Measurements from ENCODE around the gene ARHGAP32.
"Not testable (repeated sequence)": the region's sequence is repeated elsewhere in the genome, so short reads cannot be mapped to it uniquely, and the experiment has no call there.

ARHGAP32 gene

GRCh38 chr11:129041611-129042018, 150.5 kb downstream of the ARHGAP32 start:
- DNase-seq (ENCODE audit: low read depth in 4 of 4, low spot score in 1 of 4), result no peak

- DNase-seq (ENCODE audit: low read depth in 4 of 4, low spot score in 1 of 4), result no peak
These were observed 151.2 kb downstream of the ARHGAP32 start for GRCh38 chr11:129040934-129041333.

- no peak for DNase-seq (ENCODE audit: low read depth in 4 of 4, low spot score in 1 of 4)
These were observed 156.9 kb downstream of the ARHGAP32 start for GRCh38 chr11:129035244-129035643.

- DNase-seq (ENCODE audit: low read depth in 4 of 4, low spot score in 1 of 4), result no peak
These were observed 158.1 kb downstream of the ARHGAP32 start for GRCh38 chr11:129034001-129034400.

- no peak for DNase-seq (ENCODE audit: low read depth in 4 of 4, low spot score in 1 of 4)
These were observed 168.0 kb downstream of the ARHGAP32 start for GRCh38 chr11:129023968-129024676.

GRCh38 chr11:129021295-129021694, 170.8 kb downstream of the ARHGAP32 start:
- no peak for DNase-seq (ENCODE audit: low read depth in 4 of 4, low spot score in 1 of 4)

- DNase-seq (ENCODE audit: low read depth in 4 of 4, low spot score in 1 of 4), result no peak
These were observed 173.1 kb downstream of the ARHGAP32 start for GRCh38 chr11:129018991-129019390.

GRCh38 chr11:129018126-129018525, 174.0 kb downstream of the ARHGAP32 start:
- no peak for DNase-seq (ENCODE audit: low read depth in 4 of 4, low spot score in 1 of 4)

- no peak for DNase-seq (ENCODE audit: low read depth in 4 of 4, low spot score in 1 of 4)
These were observed 178.2 kb downstream of the ARHGAP32 start for GRCh38 chr11:129013737-129014475.

- DNase-seq (ENCODE audit: low read depth in 4 of 4, low spot score in 1 of 4), result no peak
These were observed 179.2 kb downstream of the ARHGAP32 start for GRCh38 chr11:129012880-129013279.

- DNase-seq (ENCODE audit: low read depth in 4 of 4, low spot score in 1 of 4), result no peak
These were observed 186.0 kb downstream of the ARHGAP32 start for GRCh38 chr11:129006161-129006560.

GRCh38 chr11:128999165-128999564, 193.0 kb downstream of the ARHGAP32 start:
- DNase-seq (ENCODE audit: low read depth in 4 of 4, low spot score in 1 of 4), result not testable (repeated sequence)

- DNase-seq (ENCODE audit: low read depth in 4 of 4, low spot score in 1 of 4), result no peak
These were observed 203.7 kb downstream of the ARHGAP32 start for GRCh38 chr11:128988242-128988970.

- no peak for DNase-seq (ENCODE audit: low read depth in 4 of 4, low spot score in 1 of 4)
These were observed 206.2 kb downstream of the ARHGAP32 start for GRCh38 chr11:128985880-128986279.

GRCh38 chr11:128983023-128983422, 209.1 kb downstream of the ARHGAP32 start:
- no peak for DNase-seq (ENCODE audit: low read depth in 4 of 4, low spot score in 1 of 4)

GRCh38 chr11:128981254-128981653, 210.9 kb downstream of the ARHGAP32 start:
- no peak for DNase-seq (ENCODE audit: low read depth in 4 of 4, low spot score in 1 of 4)

- no peak for DNase-seq (ENCODE audit: low read depth in 4 of 4, low spot score in 1 of 4)
These were observed 221.4 kb downstream of the ARHGAP32 start for GRCh38 chr11:128970598-128971190.

GRCh38 chr11:128968916-128969315, 223.2 kb downstream of the ARHGAP32 start:
- DNase-seq (ENCODE audit: low read depth in 4 of 4, low spot score in 1 of 4), result no peak

GRCh38 chr11:128967578-128967977, 224.5 kb downstream of the ARHGAP32 start:
- no peak for DNase-seq (ENCODE audit: low read depth in 4 of 4, low spot score in 1 of 4)

- DNase-seq (ENCODE audit: low read depth in 4 of 4, low spot score in 1 of 4), result no peak
These were observed 226.6 kb downstream of the ARHGAP32 start for GRCh38 chr11:128965485-128965884.

- DNase-seq (ENCODE audit: low read depth in 4 of 4, low spot score in 1 of 4), result no peak
These were observed 227.6 kb downstream of the ARHGAP32 start for GRCh38 chr11:128964463-128964930.
